Nasal cavity respiratory epithelium epithelial cell of viscerocranial mucosa (primary cell): Measurements from ENCODE around the gene ZNF425. TPM values are rescaled to one million over a fixed set of nuclear protein-coding genes. Genes with fewer than 3 reads are reported as not detected.

Experiments used
- total RNA-seq: library from RNA; depleted of rRNA; stranded (reverse); fragments of >200 nt; gene quantifications from 2 replicates; pipeline ENCODE4 v1.2.3, GENCODE V29; 2014

ZNF425 gene, protein sequence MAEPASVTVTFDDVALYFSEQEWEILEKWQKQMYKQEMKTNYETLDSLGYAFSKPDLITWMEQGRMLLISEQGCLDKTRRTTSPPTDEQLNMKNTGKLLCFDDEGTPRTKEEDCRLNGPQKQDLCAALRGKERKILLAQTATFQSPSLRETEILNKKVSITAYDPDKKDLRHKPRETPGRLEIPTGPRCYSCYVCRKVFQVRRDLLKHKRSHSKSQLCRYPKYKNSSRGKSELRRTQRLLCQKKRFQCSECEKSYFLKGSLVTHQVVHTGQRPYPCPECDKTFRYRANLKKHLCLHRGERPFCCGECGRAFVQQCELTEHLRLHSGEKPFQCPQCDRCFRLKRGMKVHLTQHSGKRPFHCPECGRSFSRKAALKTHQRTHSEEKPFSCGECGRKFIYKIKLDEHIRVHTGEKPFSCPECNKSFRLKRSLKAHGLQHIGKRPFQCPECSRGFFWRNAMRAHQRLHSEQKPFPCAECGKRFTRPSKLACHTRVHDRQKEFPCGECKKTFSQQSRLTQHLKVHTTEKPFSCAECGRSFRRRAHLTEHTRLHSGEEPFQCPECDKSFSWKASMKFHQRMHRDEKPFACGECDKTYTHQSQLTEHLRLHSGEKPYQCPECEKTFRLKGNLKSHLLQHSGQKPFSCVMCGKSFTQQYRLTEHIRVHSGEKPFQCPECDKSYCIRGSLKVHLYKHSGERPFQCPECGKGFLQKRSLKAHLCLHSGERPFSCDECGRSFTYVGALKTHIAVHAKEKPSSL
- total RNA-seq = 4.4 and 5.3 TPM in 2 replicates

DNA sequence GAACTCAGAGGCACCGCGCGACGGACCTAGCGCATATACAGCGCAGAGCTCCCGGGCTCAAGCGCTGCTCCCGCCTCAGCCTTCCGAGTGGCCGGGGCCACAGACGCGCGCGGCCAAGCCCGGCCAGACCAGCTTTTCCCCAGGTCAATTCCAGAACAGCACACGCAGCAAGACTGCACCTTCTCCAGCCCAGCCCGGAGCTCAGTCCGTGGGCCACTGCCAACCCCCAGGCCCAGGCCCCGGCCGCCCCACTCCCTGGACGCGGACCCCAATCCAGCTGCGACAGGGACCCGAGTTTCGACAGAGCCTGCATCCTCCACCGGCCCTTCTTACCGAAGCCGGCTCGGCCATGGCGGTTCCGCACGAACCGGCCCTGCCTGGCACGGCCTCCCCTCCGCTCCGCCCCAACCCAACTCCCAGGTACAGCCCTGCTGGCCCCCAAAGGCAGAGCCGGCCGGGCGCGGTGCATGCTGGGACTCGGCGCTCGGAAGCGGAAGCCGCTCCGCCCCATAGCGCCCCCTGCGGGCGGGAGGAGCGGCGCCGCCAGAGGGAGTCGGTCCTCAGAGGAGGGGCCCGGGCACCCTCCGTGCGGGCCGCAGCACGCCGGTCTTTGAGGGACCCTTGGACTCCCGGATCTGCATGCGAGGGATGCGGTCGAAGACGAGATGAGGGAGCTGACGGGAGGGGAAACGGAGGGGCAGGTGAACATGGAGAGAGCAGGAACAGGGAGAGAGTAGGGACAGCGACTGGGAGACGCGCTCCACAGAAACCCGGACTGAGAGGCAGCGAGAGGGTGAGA lies at the start of gene ZNF425:
Gene ZNF425, minus strand, starts transcription at position 462 of the 799 bp plus-strand sequence. Its CDS starts 111 bp downstream, at position 351.

DNA sequence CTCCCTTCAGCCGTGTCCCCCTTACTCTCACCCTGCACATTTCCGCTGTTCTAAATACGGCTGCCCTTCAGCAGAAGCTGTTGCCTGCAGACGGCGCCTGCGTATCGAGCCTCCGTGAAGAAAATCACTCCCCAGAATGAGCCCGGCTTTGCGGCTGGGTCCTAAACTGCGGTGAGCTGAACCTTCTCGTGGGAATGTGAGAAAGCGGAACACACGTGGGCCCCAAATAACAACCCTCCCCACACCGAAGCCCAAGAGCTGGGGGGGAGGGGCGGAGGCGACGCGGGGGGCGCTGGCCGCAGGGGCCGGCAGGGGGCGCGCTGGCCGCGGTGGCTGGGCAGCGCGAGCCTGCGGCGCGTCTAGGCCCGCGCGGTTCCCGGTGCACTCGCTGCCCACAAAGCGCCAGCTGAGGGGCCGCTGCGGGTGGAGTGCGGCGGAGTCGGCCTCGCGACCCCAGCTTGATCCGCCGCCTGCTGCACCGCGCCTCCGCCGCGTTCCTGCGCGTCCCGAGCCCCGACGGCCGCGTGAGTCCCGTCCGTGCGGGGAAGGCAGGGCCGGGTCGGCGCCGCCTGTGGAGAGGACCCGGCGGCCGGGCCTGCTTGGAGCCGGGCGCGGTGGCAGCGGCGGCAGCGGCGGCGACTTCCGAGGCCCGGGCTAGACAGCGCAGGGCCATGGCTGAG lies 21.1 kb upstream of the ZNF425 start, which contains the start of gene ZNF398:
Gene ZNF398, plus strand, starts transcription at position 382 of the 680 bp plus-strand sequence. Its CDS starts 290 bp downstream, at position 672.

DNA sequence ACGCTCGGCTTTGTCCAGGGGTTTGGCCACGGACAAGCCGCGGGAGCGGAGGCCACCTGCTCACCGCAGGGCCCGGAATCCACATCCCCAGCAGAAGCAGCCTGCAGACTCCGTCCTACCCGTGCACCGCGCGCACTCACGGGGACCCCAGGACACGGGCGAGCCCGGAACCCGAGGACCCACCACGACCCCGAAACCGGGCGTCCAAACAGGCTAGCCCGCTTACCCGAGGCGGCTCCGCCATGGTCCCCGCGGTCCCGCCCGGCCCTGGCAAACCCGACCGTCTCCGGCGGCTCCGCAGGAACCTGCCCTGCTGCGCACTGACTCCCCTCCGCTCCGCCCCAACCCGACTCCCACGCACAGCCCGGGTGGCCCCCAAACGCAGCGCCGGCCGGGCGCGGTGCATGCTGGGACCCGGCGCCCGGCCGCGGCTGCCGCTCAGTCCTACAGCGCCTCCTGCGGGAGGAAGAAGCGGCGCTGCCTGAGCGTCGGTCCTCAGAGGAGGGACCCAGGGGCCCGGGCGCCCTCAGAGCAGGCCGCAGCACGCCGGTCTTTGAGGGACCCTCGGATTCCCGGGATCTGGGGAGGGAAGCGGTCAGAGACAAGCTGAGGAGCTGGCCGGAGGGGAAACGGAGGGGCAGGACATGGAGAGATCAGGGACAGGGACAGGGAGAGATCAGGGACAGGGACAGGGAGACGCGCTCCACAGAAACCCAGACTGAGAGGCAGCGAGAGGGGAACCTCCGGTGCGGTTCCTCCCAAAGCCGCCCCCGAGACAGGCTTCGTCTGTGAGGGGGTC lies 35.5 kb downstream of the ZNF425 start, which contains the start of gene ZNF786:
Gene ZNF786, minus strand, starts transcription at position 322 of the 799 bp plus-strand sequence. Its CDS starts 78 bp downstream, at position 244.

Other genes starting within 250 kb of the ZNF425 start
- gene EZH2, start 242.0 kb downstream of the ZNF425 start, total RNA-seq = 6.5 and 16.7 TPM in 2 replicates
- 298 and 531 TPM in 2 replicates for gene PDIA4, start 97.8 kb downstream of the ZNF425 start, total RNA-seq
- 6.5 and 17.4 TPM in 2 replicates for gene ZNF786, start 35.6 kb downstream of the ZNF425 start, total RNA-seq
- gene ZNF398, start 21.1 kb upstream of the ZNF425 start, total RNA-seq = 15.4 and 28.7 TPM in 2 replicates
- 30.4 and 49.5 TPM in 2 replicates for gene ZNF282, start 69.2 kb upstream of the ZNF425 start, total RNA-seq
- gene ZNF212, start 113.3 kb upstream of the ZNF425 start, total RNA-seq = 6.5 and 9.0 TPM in 2 replicates
- 9.9 and 14.5 TPM in 2 replicates for gene ZNF783, start 135.9 kb upstream of the ZNF425 start, total RNA-seq